C4-2B (cell line): ENCODE results near the gene MED15.

Experiments
- CTCF ChIP-seq: fragments of 450-650 bp; conservative IDR thresholded peaks from 2 replicates; pipeline ENCODE4 v1.5.1; 2017; ENCODE audit warnings: mild to moderate bottlenecking
- ZFX ChIP-seq: fragments of 450-650 bp; IDR thresholded peaks from 2 replicates; pipeline ENCODE4 v1.6.1; 2017

GRCh38 chr22:20469110-20469868, 38.1 kb upstream of the MED15 start:
- no peak for TF ChIP-seq CTCF
- TF ChIP-seq ZFX: no peak
